Measurements from ENCODE around the gene POLDIP2. TPM values are rescaled to one million over a fixed set of nuclear protein-coding genes. Genes with fewer than 3 reads are reported as not detected.

POLDIP2 gene
- total and polyA plus RNA-seq, 10 of the 15 experiments (the other 5 are each of a cell fraction or from before 2014, with no cell fraction given): 22.8 to 196 (median 121) TPM

GRCh38 chr17:28365487-28365886, 8.2 kb upstream of the POLDIP2 start:
- no peak overlapping the region for H2AFZ ChIP-seq (ENCODE audit: control insufficient read depth, low read depth, low read length)
- H3K4me1 ChIP-seq (ENCODE audit: control insufficient read depth, insufficient read depth, low read length): no peaks in the 10 kb centered on the region
- ATAC-seq (no peak), DNase-seq (ENCODE audit: low read depth, low spot score) (no peak), FAIRE-seq (no peak)
- SMC1A ChIA-PET (ENCODE audit: uncharacterized antibody, unreplicated experiment): no interaction called here
- H3K4me2 ChIP-seq (ENCODE audit: control insufficient read depth, insufficient read depth): no peak overlapping the region
- H3K36me3 ChIP-seq (ENCODE audit: control insufficient read depth in 2 of 2, insufficient read depth in 2 of 2, low read length in 1 of 2): peaks cover 2 to 3% of the 10 kb centered on the region in 2 experiments; a peak in 2 of 4 replicates
- RAD21 ChIA-PET (ENCODE audit: unreplicated experiment): no interaction called here
- TF ChIP-seq JUNB (IDR thresholded peaks at IDR 0.05) (no peak), POLR2A (IDR thresholded peaks at IDR 0.05; ENCODE audit: low read depth, low read length) (peak; percentile 15; the same call in 1 of the 2 replicates)
- in situ Hi-C loops (cut with MboI): no loop called here
- no peak overlapping the region for H3K4me3 ChIP-seq
- POLR2A ChIA-PET: no interaction called here
- WGBS (ENCODE audit: insufficient coverage, insufficient replicate concordance, low lambda C conversion rate, missing lambda C conversion rate): 95% methylated on average over 3 of the region's 3 CpGs
- H3K27me3 ChIP-seq (replicated peaks in 1 of 2; ENCODE audit: control insufficient read depth in 2 of 2, insufficient read depth in 2 of 2, low read length in 1 of 2): no peaks in the 10 kb centered on the region
- H3K27ac ChIP-seq (ENCODE audit: control insufficient read depth, insufficient read depth): no peak overlapping the region
- CTCF ChIA-PET: interaction anchor here (0.6 kb wide), 1 partner anchor 37 kb away, joined by 3 read pairs; no protein-coding TSS in a partner anchor
- H3K9me3 ChIP-seq (replicated peaks; ENCODE audit: control insufficient read depth, insufficient read depth, low read length): no peaks in the 10 kb centered on the region
- no peak overlapping the region for H3K9ac ChIP-seq (ENCODE audit: control insufficient read depth, insufficient read depth, low read length)
- no peaks in the 10 kb centered on the region for H4K20me1 ChIP-seq (ENCODE audit: control insufficient read depth, insufficient read depth)
- no TSS peak for BruUV-seq (replicated peaks)
- intact Hi-C loops (cut with micrococcal nuclease; ENCODE audit: unreplicated experiment): no loop called here
- no peaks in the 10 kb centered on the region for H3K79me2 ChIP-seq (ENCODE audit: control insufficient read depth, insufficient read depth, low read length)

GRCh38 chr17:28364665-28365363, 7.5 kb upstream of the POLDIP2 start, which contains the start of gene SEBOX:
SEBOX (minus strand) TSS chr17:28365199; CDS start chr17:28365151, 48 bp downstream.
- FAIRE-seq (no peak), DNase-seq (ENCODE audit: low read depth, low spot score) (no peak), ATAC-seq (no peak)
- TF ChIP-seq POLR2A (IDR thresholded peaks at IDR 0.05; ENCODE audit: low read depth, low read length) (peak; percentile 9; the same call in 1 of the 2 replicates), RBBP5 (conservative IDR thresholded peaks at IDR 0.05) (no peak)
- H2AFZ ChIP-seq (ENCODE audit: control insufficient read depth, low read depth, low read length): no peak within 1 kb of the TSS
- peaks cover 2 to 9% of the 10 kb centered on the region in 2 experiments; a peak in 3 of 4 replicates for H3K36me3 ChIP-seq (ENCODE audit: control insufficient read depth in 2 of 2, insufficient read depth in 2 of 2, low read length in 1 of 2)
- no peak within 1 kb of the TSS for H3K4me2 ChIP-seq (ENCODE audit: control insufficient read depth, insufficient read depth)
- POLR2A ChIA-PET: no interaction called here
- CTCF ChIA-PET: no interaction called here
- SMC1A ChIA-PET (ENCODE audit: uncharacterized antibody, unreplicated experiment): no interaction called here
- no peaks in the 10 kb centered on the region for H3K9me3 ChIP-seq (replicated peaks; ENCODE audit: control insufficient read depth, insufficient read depth, low read length)
- intact Hi-C loops (cut with micrococcal nuclease; ENCODE audit: unreplicated experiment): no loop called here
- no TSS peak for BruUV-seq (replicated peaks)
- no peaks in the 10 kb centered on the region for H3K4me1 ChIP-seq (ENCODE audit: control insufficient read depth, insufficient read depth, low read length)
- no peaks in the 10 kb centered on the region for H3K79me2 ChIP-seq (ENCODE audit: control insufficient read depth, insufficient read depth, low read length)
- H3K4me3 ChIP-seq: no peak within 1 kb of the TSS
- RAD21 ChIA-PET (ENCODE audit: unreplicated experiment): no interaction called here
- in situ Hi-C loops (cut with MboI): no loop called here
- no peaks in the 10 kb centered on the region for H4K20me1 ChIP-seq (ENCODE audit: control insufficient read depth, insufficient read depth)
- no peak within 1 kb of the TSS for H3K9ac ChIP-seq (ENCODE audit: control insufficient read depth, insufficient read depth, low read length)
- no peaks in the 10 kb centered on the region for H3K27me3 ChIP-seq (replicated peaks in 1 of 2; ENCODE audit: control insufficient read depth in 2 of 2, insufficient read depth in 2 of 2, low read length in 1 of 2)
- WGBS (ENCODE audit: insufficient coverage, insufficient replicate concordance, low lambda C conversion rate, missing lambda C conversion rate): 90% methylated on average over 13 of the region's 13 CpGs
- no peak within 1 kb of the TSS for H3K27ac ChIP-seq (ENCODE audit: control insufficient read depth, insufficient read depth)

Measured in GM12878 (cell line).